Lower leg skin (tissue), 4 donors: Measurements from ENCODE around the gene GSE1. TPM values are rescaled to one million over a fixed set of nuclear protein-coding genes. Genes with fewer than 3 reads are reported as not detected.

Experiments
- DNase-seq, 2 donors: peaks; one replicate each; pipeline ENCODE4 v3.0.0-alpha.2; 2019; ENCODE audit warnings: low spot score in 2 of 2
- H3K4me3 ChIP-seq: fragments of 200-600 bp; sonication (generic); 2 replicates; pipeline ENCODE4 v1.5.1; 2017; ENCODE audit warnings: mild to moderate bottlenecking, low read depth; ENCODE audit not compliant: poor library complexity, severe bottlenecking
- CTCF ChIP-seq, 3 donors: fragments of 450-650 bp; IDR thresholded peaks; one replicate each; pipeline ENCODE4 v1.5.1; 2016; ENCODE audit warnings: antibody characterized with exemption in 3 of 3, mild to moderate bottlenecking in 3 of 3, moderate library complexity in 2 of 3
- POLR2A ChIP-seq, 2 donors: fragments of 450-650 bp; IDR thresholded peaks; one replicate each; pipeline ENCODE4 v1.6.1; 2016 to 2017; ENCODE audit warnings: antibody characterized with exemption in 2 of 2, mild to moderate bottlenecking in 1 of 2, moderate library complexity in 1 of 2
- WGBS, 2 donors: methylation state at CpG; one replicate each; pipeline ENCODE4 v1.1.5; 2018; 5-methylcytosine and 5-hydroxymethylcytosine counted together
- intact Hi-C: fragments of 100-400 bp; cut with DNase I; formaldehyde crosslinking; loops from one replicate; pipeline ENCODE4 v1.15.0; 2023; ENCODE audit warnings: low total_unique reads
- total RNA-seq, 4 donors: library from RNA; depleted of rRNA; stranded (reverse); fragments of >200 nt; gene quantifications; one replicate each; pipeline ENCODE4 v1.1.0, GENCODE V29; 2016

GSE1 gene
- total RNA-seq, 4 donors from 2014 or later, result 62.9 to 113 (median 69.9) TPM

GRCh38 chr16:85676466-85676865 lies 63.3 kb downstream of the GSE1 start:
- H3K4me3 ChIP-seq, result no peak overlapping the region
- intact Hi-C loops, result no loop called here
- DNase-seq, result no peak
- TF ChIP-seq CTCF (IDR thresholded peaks at IDR 0.05) (no peak), POLR2A (IDR thresholded peaks at IDR 0.05) (no peak)
- 92 to 96% methylated on average over 7 of the region's 7 CpGs for WGBS, 2 donors

GRCh38 chr16:85677383-85677967 lies 64.4 kb downstream of the GSE1 start:
- H3K4me3 ChIP-seq, result no peak overlapping the region
- intact Hi-C loops, result no loop called here
- 86 to 88% methylated on average over 6 of the region's 6 CpGs for WGBS, 2 donors
- TF ChIP-seq POLR2A (IDR thresholded peaks at IDR 0.05) (no peak), CTCF (IDR thresholded peaks at IDR 0.05) (no peak)
- no peak for DNase-seq

- WGBS, 2 donors, result 86% methylated on average over 8 of the region's 8 CpGs
- intact Hi-C loops, result no loop called here
- no peak for DNase-seq
- TF ChIP-seq CTCF (IDR thresholded peaks at IDR 0.05) (no peak), POLR2A (IDR thresholded peaks at IDR 0.05) (no peak)
- no peak overlapping the region for H3K4me3 ChIP-seq
Measured at GRCh38 chr16:85678016-85678415, 64.9 kb downstream of the GSE1 start.

- no peak overlapping the region for H3K4me3 ChIP-seq
- TF ChIP-seq POLR2A (IDR thresholded peaks at IDR 0.05) (no peak), CTCF (IDR thresholded peaks at IDR 0.05) (no peak)
- no peak for DNase-seq
- 90 to 93% methylated on average over 5 of the region's 5 CpGs for WGBS, 2 donors
- intact Hi-C loops, result no loop called here
Measured at GRCh38 chr16:85678821-85679220, 65.7 kb downstream of the GSE1 start.

- no peak for DNase-seq
- H3K4me3 ChIP-seq, result no peak overlapping the region
- TF ChIP-seq POLR2A (IDR thresholded peaks at IDR 0.05), result no peak
- WGBS, 2 donors, result 91 to 94% methylated on average over 6 of the region's 6 CpGs
- intact Hi-C loops, result no loop called here
Measured at GRCh38 chr16:85679870-85680269, 66.7 kb downstream of the GSE1 start.

- intact Hi-C loops, result no loop called here
- TF ChIP-seq CTCF (IDR thresholded peaks at IDR 0.05), result no peak
- no peak for TF ChIP-seq POLR2A (IDR thresholded peaks at IDR 0.05)
- WGBS, 2 donors, result 74 to 77% methylated on average over 6 of the region's 6 CpGs
- DNase-seq, result no peak
- H3K4me3 ChIP-seq, result no peak overlapping the region
Measured at GRCh38 chr16:85680352-85680944, 67.3 kb downstream of the GSE1 start.
